ENCODE results near the gene REEP2. TPM values are rescaled to one million over a fixed set of nuclear protein-coding genes. Genes with fewer than 3 reads are reported as not detected.
"Not testable (repeated sequence)": the region's sequence is repeated elsewhere in the genome, so short reads cannot be mapped to it uniquely, and the experiment has no call there.

Gene REEP2, protein sequence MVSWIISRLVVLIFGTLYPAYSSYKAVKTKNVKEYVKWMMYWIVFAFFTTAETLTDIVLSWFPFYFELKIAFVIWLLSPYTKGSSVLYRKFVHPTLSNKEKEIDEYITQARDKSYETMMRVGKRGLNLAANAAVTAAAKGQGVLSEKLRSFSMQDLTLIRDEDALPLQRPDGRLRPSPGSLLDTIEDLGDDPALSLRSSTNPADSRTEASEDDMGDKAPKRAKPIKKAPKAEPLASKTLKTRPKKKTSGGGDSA
- polyA plus RNA-seq (2011; rRNA removed) (4.6 and 9.3 TPM in 2 replicates), polyA plus RNA-seq (2017; fragmentation: RNase III; extraction: RNeasy Plus Mini Kit Qiagen cat#74134 plus additional on column Dnase treatment) (5.0 to 6.1 TPM (median 5.1 TPM) in 3 replicates), polyA minus RNA-seq (2011; rRNA and poly(A)+ RNA removed) (7.4 and 7.6 TPM in 2 replicates)
- polyA plus RNA-seq (2012; cell fraction: cytosol; rRNA removed) = 2.9 and 4.0 TPM in 2 replicates
- 5.3 and 6.5 TPM in 2 replicates for polyA plus RNA-seq (2012; cell fraction: nucleus; rRNA removed)

GRCh38 chr5:138438724-138439476, at the start of gene REEP2:
Gene REEP2, plus strand, starts transcription at chr5:138439057. Its CDS starts 152 bp downstream, at chr5:138439209.
- DNase-seq (ENCODE audit: low read depth in 1 of 2, low spot score in 1 of 2) (peak; percentile 22 to 62), ATAC-seq (peak; percentile 72 to 73), FAIRE-seq (no peak)
- no peak for TF ChIP-seq ZFP36 (IDR thresholded peaks at IDR 0.05; ENCODE audit: borderline replicate concordance, partially characterized antibody)
- no peak for TF ChIP-seq CHD4 (IDR thresholded peaks at IDR 0.05; ENCODE audit: borderline replicate concordance)
- TF ChIP-seq ZSCAN20 (CRISPR knock-in tag; IDR thresholded peaks at IDR 0.05) = no peak
- no peak for TF ChIP-seq MAZ (IDR thresholded peaks at IDR 0.05; ENCODE audit: borderline replicate concordance, low read depth, low read length)
- no peak for TF ChIP-seq JUNB (IDR thresholded peaks at IDR 0.05)
- TF ChIP-seq HDAC2 (IDR thresholded peaks at IDR 0.05) = no peak
- TF ChIP-seq POLR2A (IDR thresholded peaks at IDR 0.05; ENCODE audit: low read length) = no peak; the same call in 1 of the 2 replicates
- no peak for TF ChIP-seq HOXA7 (CRISPR knock-in tag; IDR thresholded peaks at IDR 0.05)
- TF ChIP-seq CEBPB (IDR thresholded peaks at IDR 0.05) = no peak
- TF ChIP-seq E2F6 (IDR thresholded peaks at IDR 0.05; ENCODE audit: borderline replicate concordance, low read depth) = no peak
- no peak for TF ChIP-seq CBX2 (IDR thresholded peaks at IDR 0.05; ENCODE audit: borderline replicate concordance, low read depth)
- no peak for TF ChIP-seq NFE2L2 (conservative IDR thresholded peaks at IDR 0.05; ENCODE audit: low read length)
- TF ChIP-seq TP53 (CRISPR knock-in tag; IDR thresholded peaks at IDR 0.05) = no peak
- no peak for TF ChIP-seq POLR2AphosphoS2 (conservative IDR thresholded peaks at IDR 0.05; ENCODE audit: low read length)
- TF ChIP-seq KDM5A (IDR thresholded peaks at IDR 0.05) = no peak
- Histone ChIP-seq H3K9me3 (no peaks in the 10 kb centered on the region), H3K4me2 (peak within 1 kb of the TSS; percentile 87), H3K4me1 (peaks cover 8% of the 10 kb centered on the region; the same call in 2 of the 3 replicates), H3K27ac (peak within 1 kb of the TSS; percentile 60 to 86), H3K4me3 (peak within 1 kb of the TSS; percentile 57)
- WGBS (ENCODE audit: missing lambda C conversion rate) = 16% methylated on average over 14 of the region's 65 CpGs
- CTCF ChIA-PET = interaction anchor here (1.0 to 5.1 kb wide), 3 partner anchors 11 to 40 kb away, joined by 3 to 43 read pairs (median 7); no protein-coding TSS in a partner anchor
- POLR2A ChIA-PET = interaction anchor here (1.4 kb wide), 1 partner anchor 26 kb away, joined by 3 read pairs; the partner anchor contains the start of gene EGR1

DNA sequence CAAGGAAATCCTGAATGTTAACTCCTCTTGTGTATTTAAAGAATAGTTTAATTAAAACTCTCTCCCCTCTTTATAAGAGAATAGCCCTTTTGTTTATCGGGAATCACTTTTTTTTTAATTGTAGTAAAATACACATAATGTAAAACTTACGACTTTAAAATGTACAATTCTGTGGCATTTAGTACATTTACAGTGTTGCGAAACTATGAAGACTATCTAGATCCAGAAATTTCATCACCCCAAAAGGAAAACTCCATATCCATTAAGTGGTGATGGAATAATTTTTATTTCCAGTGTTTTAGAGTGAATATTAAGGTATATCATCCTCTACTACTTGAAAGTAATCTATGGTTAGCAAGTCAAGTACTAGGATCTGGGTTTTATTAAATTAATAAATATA, 49.5 kb upstream of the REEP2 start:
- no peak for DNase-seq (ENCODE audit: low read depth in 1 of 2, low spot score in 1 of 2)
- H3K9me3 ChIP-seq = no peaks in the 10 kb centered on the region
- 92% methylated on average over 3 of the region's 3 CpGs for WGBS (ENCODE audit: missing lambda C conversion rate)
- no peaks in the 10 kb centered on the region for H3K4me1 ChIP-seq
- no peak overlapping the region for H3K4me3 ChIP-seq
- no peak for ATAC-seq
- peak; percentile 21 to 34; a peak in 2 of 4 replicates for TF ChIP-seq CEBPB (IDR thresholded peaks at IDR 0.05)
- no peak for TF ChIP-seq KDM1A (IDR thresholded peaks at IDR 0.05; ENCODE audit: low read depth)
- no peak overlapping the region for H3K27ac ChIP-seq
- FAIRE-seq = no peak
- ChIA-PET POLR2A (no interaction called here), CTCF (interaction anchor here (1.0 kb wide), 1 partner anchor 80 kb away, joined by 3 read pairs; no protein-coding TSS in a partner anchor)
- no peak overlapping the region for H3K4me2 ChIP-seq

DNA sequence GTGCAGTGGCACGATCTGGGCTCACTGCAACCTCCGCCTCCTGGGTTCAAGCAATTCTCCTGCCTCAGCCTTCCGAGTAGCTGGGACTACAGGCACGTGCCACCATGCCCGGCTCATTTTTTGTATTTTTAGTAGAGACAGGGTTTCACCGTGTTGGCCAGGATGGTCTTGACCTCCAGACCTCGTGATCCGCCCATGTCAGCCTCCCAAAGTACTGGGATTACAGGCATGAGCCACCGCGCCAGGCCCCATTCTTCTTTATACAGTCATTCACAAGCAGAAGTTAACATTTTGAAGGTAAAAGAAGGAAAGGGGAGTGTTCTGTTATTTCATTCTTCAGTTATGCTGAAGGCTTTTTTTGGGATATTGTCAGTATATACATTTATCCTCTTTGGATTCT, 48.9 kb upstream of the REEP2 start:
- WGBS (ENCODE audit: missing lambda C conversion rate) = 97% methylated on average over 10 of the region's 10 CpGs
- H3K4me1 ChIP-seq; H3K27ac ChIP-seq; FAIRE-seq; ATAC-seq; H3K4me2 ChIP-seq; POLR2A ChIA-PET; H3K4me3 ChIP-seq; H3K9me3 ChIP-seq; DNase-seq (ENCODE audit: low read depth in 1 of 2, low spot score in 1 of 2): not testable (repeated sequence)
- CTCF ChIA-PET = interaction anchor here (0.8 to 1.0 kb wide), 2 partner anchors 12 to 37 kb away, joined by 3 read pairs; no protein-coding TSS in a partner anchor

- H3K4me1 ChIP-seq = no peaks in the 10 kb centered on the region
- no peak for FAIRE-seq
- 89% methylated on average over 9 of the region's 9 CpGs for WGBS (ENCODE audit: missing lambda C conversion rate)
- no peak overlapping the region for H3K4me3 ChIP-seq
- DNase-seq (ENCODE audit: low read depth in 1 of 2, low spot score in 1 of 2) = no peak
- ChIA-PET CTCF (interaction anchor here (1.2 to 2.0 kb wide), 3 partner anchors 10 to 112 kb away, joined by 4 to 11 read pairs (median 4); no protein-coding TSS in a partner anchor), POLR2A (no interaction called here)
- TF ChIP-seq POLR2A (IDR thresholded peaks at IDR 0.05; ENCODE audit: low read length) (no peak), JUNB (IDR thresholded peaks at IDR 0.05) (no peak), TFCP2L1 (CRISPR knock-in tag; IDR thresholded peaks at IDR 0.05) (no peak), EHF (CRISPR knock-in tag; IDR thresholded peaks at IDR 0.05) (no peak), ZFP36 (IDR thresholded peaks at IDR 0.05; ENCODE audit: borderline replicate concordance, partially characterized antibody) (no peak), BHLHE40 (IDR thresholded peaks at IDR 0.05; ENCODE audit: low read depth, low read length) (no peak), RNF2 (IDR thresholded peaks at IDR 0.05; ENCODE audit: borderline replicate concordance, low read depth) (no peak), KDM1A (IDR thresholded peaks at IDR 0.05; ENCODE audit: low read depth) (no peak), HOXB13 (CRISPR knock-in tag; IDR thresholded peaks at IDR 0.05; ENCODE audit: low read depth) (no peak)
- ATAC-seq = no peak
- H3K27ac ChIP-seq = no peak overlapping the region
- H3K9me3 ChIP-seq = no peaks in the 10 kb centered on the region
- no peak overlapping the region for H3K4me2 ChIP-seq
These were observed 46.9 kb upstream of the REEP2 start for GRCh38 chr5:138391859-138392386.
